Aortic smooth muscle cell (primary cell): Measurements from ENCODE around the gene CD109. TPM values are rescaled to one million over a fixed set of nuclear protein-coding genes. Genes with fewer than 3 reads are reported as not detected.

Experiments used
- total RNA-seq: library from RNA; depleted of rRNA; stranded (reverse); fragments of >200 nt; gene quantifications from 2 replicates; pipeline ENCODE4 v1.2.3, GENCODE V29; 2014

The CD109 gene
- total RNA-seq, result 10.4 and 25.8 TPM in 2 replicates

DNA sequence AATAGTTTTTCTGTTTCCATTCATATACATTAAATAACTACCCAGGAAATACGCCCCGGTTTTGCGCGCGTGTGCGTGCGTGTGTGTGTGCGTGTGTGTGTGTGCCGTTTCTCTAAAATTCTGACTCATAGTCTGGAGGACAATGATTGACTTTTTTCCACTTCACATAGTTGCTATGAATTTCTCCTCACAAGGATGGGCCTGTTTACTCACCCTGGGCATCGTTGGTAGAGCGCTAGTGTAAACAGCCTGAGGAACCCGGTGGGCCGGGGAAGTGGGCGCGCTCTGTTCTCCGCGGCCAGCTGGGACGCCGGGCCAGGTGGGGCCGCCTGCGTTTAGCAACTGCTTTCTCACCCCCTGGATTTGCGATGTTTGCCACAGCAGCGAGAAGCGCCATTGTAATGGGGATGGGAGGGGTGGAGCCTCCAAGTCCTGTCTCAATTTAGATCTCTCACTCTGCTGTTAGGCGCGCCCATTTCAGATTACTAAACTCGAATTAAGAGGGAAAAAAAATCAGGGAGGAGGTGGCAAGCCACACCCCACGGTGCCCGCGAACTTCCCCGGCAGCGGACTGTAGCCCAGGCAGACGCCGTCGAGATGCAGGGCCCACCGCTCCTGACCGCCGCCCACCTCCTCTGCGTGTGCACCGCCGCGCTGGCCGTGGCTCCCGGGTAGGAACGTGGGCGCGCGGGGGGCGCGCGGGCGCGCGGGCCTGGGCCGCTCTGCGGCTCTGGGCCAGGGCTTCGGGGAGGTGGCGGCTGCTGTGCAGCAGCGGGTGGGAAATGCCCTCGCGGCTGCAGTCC, at the start of gene CD109:
Gene CD109 (plus strand): TSS at position 585 of the 803 bp plus-strand sequence. CDS start 13 bp downstream, at position 598.

DNA sequence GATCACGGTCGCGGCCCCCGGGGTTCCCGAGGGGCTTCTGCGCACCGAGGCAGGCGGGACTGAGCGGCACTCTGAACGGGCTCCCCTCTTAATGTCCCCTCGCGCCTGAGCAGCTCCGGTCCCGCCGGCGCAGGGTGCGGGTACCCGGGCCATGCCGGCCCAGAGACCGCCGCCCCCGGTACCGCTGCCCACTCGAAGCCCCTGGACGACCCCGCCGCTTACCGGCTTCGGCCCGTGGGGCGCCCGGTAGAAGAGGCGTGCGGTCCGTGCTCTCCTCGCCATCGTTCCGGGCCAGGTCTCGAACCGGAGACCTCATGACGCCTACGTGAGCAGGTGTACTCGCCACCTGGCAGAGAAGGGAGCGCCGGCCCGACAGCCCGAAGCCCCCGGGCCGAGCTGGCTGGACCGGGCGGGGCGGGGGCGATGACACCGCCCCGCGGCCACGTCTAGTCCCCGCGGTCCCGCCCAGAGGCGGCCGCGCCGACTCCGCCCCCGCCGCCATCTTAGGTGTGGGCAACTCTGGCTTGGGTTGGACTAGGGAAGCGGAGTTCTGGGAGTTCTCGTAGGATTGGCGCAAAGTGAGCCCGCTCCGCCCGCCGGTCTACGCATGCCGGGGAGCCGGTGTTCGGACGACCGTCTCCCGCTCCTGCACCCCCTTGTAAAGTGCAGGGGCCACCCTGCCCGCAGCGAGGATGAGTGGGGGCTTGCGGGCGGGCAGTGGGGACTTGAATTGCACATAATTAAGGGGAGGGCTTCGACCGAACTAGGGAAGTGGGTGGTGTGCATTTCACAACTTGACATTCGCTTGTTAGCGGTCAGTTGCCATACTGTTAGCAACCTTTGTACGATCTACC, 42.2 kb upstream of the CD109 start, which contains the start of gene SLC17A5:
Gene SLC17A5 (minus strand): TSS at position 422 of the 854 bp plus-strand sequence. CDS start 106 bp downstream, at position 316.

Other genes with a start within 250 kb of the CD109 start
- 4.2 and 4.4 TPM in 2 replicates for gene CGAS, start 243.9 kb upstream of the CD109 start, total RNA-seq
- gene MTO1, start 234.5 kb upstream of the CD109 start, total RNA-seq, result 23.8 and 31.6 TPM in 2 replicates
- gene EEF1A1, start 175.2 kb upstream of the CD109 start, total RNA-seq, result 23,375 and 23,683 TPM in 2 replicates
- gene SLC17A5, start 42.2 kb upstream of the CD109 start, total RNA-seq, result 37.9 and 46.6 TPM in 2 replicates